GM20000 (cell line): Measurements from ENCODE around the gene PRELID2.
"Not testable (repeated sequence)": the region's sequence is repeated elsewhere in the genome, so short reads cannot be mapped to it uniquely, and the experiment has no call there.

ENCODE experiments used
- DNase-seq: peaks from one replicate; pipeline ENCODE4 v3.0.0; 2012; ENCODE audit warnings: low spot score
- TF ChIP-seq, protein P1 (sequence below): IDR thresholded peaks from 2 replicates; pipeline ENCODE4 v1.5.1; 2012; ENCODE audit warnings: mild to moderate bottlenecking, control low read depth; ENCODE audit errors: extremely low read depth, missing control alignments

Gene PRELID2

DNA sequence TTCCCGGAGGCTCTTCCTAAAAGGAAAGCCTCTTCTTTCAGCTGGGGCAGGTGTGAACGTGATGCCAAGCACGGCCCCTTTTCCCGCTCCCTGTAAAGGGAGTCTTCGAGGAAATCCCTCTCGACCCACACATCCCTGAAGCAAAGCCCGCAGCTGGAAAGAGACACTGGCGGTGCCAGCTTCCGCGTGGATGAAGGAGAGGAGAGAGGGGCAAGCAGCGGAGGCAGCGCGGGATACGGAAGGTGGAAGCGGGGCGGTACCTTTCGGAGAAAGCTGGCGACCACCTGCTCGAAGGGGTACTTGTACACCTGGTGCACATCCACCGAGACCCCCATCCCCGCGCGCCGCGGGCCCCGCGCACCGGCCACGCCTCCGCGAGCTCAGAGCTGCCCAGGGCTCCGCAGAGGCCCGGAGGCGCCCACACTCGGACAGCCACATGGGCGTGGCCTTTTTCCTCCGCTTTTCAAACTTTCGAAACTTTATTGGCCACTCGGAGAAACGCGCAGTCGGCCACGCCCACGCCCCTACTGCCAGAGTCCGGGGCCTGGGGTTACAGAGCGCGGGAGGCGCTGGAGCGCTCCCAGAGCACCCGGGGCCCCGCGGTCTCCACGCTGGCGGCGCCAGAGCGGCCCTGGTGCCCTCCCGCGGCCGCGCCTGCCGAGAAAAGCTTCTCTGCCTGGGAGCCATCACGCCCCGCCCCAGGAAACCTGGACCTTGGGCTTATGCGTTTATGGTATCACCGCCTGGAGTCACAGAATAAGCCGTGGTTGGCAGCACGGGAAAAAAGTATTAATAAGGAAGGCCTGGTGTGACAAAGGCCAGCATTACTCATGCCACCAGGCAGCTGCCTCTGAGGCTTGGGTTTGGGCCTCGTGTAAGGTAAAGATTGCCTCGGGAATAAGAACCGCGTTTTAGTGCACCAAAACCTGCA is at the start of gene PRELID2:
Gene PRELID2 (minus strand): TSS at position 426 of the 931 bp plus-strand sequence. CDS start 91 bp downstream, at position 335.
- DNase-seq: peak; percentile 65
- TF ChIP-seq, protein P1, sequence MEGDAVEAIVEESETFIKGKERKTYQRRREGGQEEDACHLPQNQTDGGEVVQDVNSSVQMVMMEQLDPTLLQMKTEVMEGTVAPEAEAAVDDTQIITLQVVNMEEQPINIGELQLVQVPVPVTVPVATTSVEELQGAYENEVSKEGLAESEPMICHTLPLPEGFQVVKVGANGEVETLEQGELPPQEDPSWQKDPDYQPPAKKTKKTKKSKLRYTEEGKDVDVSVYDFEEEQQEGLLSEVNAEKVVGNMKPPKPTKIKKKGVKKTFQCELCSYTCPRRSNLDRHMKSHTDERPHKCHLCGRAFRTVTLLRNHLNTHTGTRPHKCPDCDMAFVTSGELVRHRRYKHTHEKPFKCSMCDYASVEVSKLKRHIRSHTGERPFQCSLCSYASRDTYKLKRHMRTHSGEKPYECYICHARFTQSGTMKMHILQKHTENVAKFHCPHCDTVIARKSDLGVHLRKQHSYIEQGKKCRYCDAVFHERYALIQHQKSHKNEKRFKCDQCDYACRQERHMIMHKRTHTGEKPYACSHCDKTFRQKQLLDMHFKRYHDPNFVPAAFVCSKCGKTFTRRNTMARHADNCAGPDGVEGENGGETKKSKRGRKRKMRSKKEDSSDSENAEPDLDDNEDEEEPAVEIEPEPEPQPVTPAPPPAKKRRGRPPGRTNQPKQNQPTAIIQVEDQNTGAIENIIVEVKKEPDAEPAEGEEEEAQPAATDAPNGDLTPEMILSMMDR: no peak

GRCh38 chr5:145874765-145875164 is 39.6 kb upstream of the PRELID2 start:
- DNase-seq: no peak
- TF ChIP-seq, protein P1: no peak

- TF ChIP-seq, protein P1: no peak
- no peak for DNase-seq
Measured at GRCh38 chr5:145872914-145873313, 37.8 kb upstream of the PRELID2 start, which contains the start of gene GRXCR2. Gene GRXCR2 (minus strand): TSS chr5:145873014. CDS start chr5:145872968, 46 bp downstream.

GRCh38 chr5:145872486-145872885 is 37.3 kb upstream of the PRELID2 start:
- DNase-seq: no peak
- TF ChIP-seq, protein P1: no peak

- no peak for DNase-seq
- TF ChIP-seq, protein P1: no peak
Measured at GRCh38 chr5:145869753-145870152, 34.6 kb upstream of the PRELID2 start.

DNA sequence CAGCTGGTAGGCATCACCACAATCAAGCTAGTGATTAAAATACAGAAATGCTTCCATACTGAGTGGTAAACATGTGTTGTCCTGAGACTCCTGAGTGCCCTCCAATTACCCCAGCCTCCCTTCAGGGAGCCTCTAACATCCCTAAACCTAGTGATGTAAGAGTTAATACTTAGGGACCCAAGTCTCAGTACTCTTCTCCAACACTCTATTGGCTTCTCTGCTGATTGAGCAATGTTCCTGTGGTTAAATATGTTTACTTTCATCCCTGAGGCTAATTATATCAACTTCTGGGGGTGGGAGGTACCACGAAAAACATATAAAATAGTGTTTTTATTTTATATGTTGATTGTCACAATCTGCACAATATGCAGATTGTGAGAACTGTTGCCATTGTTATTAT is 32.7 kb upstream of the PRELID2 start:
- TF ChIP-seq, protein P1: no peak
- DNase-seq: no peak

- not testable (repeated sequence) for DNase-seq
Measured at GRCh38 chr5:145864432-145864831, 29.3 kb upstream of the PRELID2 start.

DNA sequence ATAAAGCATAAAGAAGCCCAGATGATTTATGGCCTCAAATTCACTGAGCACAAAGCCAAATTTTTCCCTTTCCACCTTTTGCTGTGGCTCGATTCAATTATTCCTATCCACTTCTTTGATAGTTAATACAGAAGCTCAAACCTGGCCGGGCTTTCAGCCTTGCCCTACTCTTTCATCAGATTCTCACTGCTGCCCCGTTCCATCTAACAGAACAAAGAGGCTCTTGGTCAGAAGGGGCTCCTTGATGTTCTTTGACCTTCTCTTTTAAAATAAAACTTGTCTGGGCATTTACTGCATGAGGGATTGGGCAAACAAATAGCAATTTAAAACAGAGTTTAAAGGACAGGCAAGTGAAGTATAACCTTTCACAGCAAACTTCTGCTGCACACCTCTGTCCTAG is 27.9 kb upstream of the PRELID2 start:
- TF ChIP-seq, protein P1: no peak
- no peak for DNase-seq
